Aorta (tissue), 5 donors: Measurements from ENCODE around the gene C16orf95. TPM values are rescaled to one million over a fixed set of nuclear protein-coding genes. Genes with fewer than 3 reads are reported as not detected.
"Not testable (repeated sequence)": the region's sequence is repeated elsewhere in the genome, so short reads cannot be mapped to it uniquely, and the experiment has no call there.

ENCODE experiments used
- ATAC-seq: fragments of 200-7000 bp; cut with Tn5 transposase; one replicate; pipeline ENCODE4 v1.9.1; 2022; ENCODE audit warnings: moderate library complexity; ENCODE audit not compliant: low FRiP score
- DNase-seq, 2 donors: peaks; one replicate each; pipeline ENCODE4 v3.0.0-alpha.2; 2020
- H3K27ac ChIP-seq, 2 donors: one replicate each; pipeline ENCODE4 v1.5.1; 2013; ENCODE audit warnings: low read length in 2 of 2, mild to moderate bottlenecking in 2 of 2, moderate library complexity in 2 of 2, control low read depth in 1 of 2, inconsistent platforms in 1 of 2, low read depth in 1 of 2
- H3K27me3 ChIP-seq, 2 donors: one replicate each; pipeline ENCODE4 v1.6.1; 2013; ENCODE audit warnings: control low read depth in 1 of 2, low read length in 1 of 2, mild to moderate bottlenecking in 1 of 2, moderate library complexity in 1 of 2; ENCODE audit not compliant: insufficient read depth in 2 of 2, control insufficient read depth in 1 of 2
- H3K36me3 ChIP-seq, 2 donors: one replicate each; pipeline ENCODE4 v1.6.1; 2013; ENCODE audit warnings: control low read depth in 1 of 2, low read length in 1 of 2, mild to moderate bottlenecking in 1 of 2; ENCODE audit not compliant: insufficient read depth in 2 of 2, control insufficient read depth in 1 of 2
- H3K4me1 ChIP-seq, 2 donors: one replicate each; pipeline ENCODE4 v1.6.1; 2013; ENCODE audit warnings: low read length in 2 of 2, control low read depth in 1 of 2, mild to moderate bottlenecking in 1 of 2, moderate library complexity in 1 of 2; ENCODE audit not compliant: insufficient read depth in 2 of 2, control insufficient read depth in 1 of 2
- H3K4me3 ChIP-seq, 2 donors: one replicate each; pipeline ENCODE4 v1.5.1; 2013; ENCODE audit warnings: low read length in 2 of 2, control low read depth in 1 of 2, mild to moderate bottlenecking in 1 of 2
- H3K9me3 ChIP-seq: one replicate; pipeline ENCODE4 v1.6.1; 2013; ENCODE audit warnings: mild to moderate bottlenecking, low read length; ENCODE audit not compliant: control insufficient read depth
- WGBS, 2 donors: extraction: QIAGEN DNeasy Blood & Tissue Kit; methylation state at CpG; one replicate each; pipeline ENCODE4 v1.1.7; 2013; 5-methylcytosine and 5-hydroxymethylcytosine counted together
- intact Hi-C, 2 donors: fragments of 100-400 bp; cut with DNase I; formaldehyde crosslinking; loops; one replicate each; pipeline versions ENCODE4 v1.14.2 to v1.15.0; 2022
- polyA plus RNA-seq, 2 donors: library from polyadenylated mRNA; stranded (reverse); fragments of 200-250 nt; gene quantifications; one replicate each; pipeline ENCODE4 v1.2.3, GENCODE V29; 2013
- total RNA-seq, 2 donors: library from RNA; stranded (reverse); fragmentation: NEBNext Ultra II Directional; extraction: Animal tissue kit (Norgen Biotek cat#: 25700); gene quantifications; one replicate each; pipeline ENCODE4 v1.2.1, GENCODE V29; 2021
- donor health status: healthy with polysubstance abuse.
- donor health status: Bipolar disorder and iron deficiency.
- donor health status: DM: no; HTN: no; CAD: no.
- donor health status: DM: no; HTN: no; CAD: no.
- donor health status: DM: yes; HTN: yes; CAD: no.

Gene C16orf95
- total and polyA plus RNA-seq, 4 donors, result 2.2 to 6.6 (median 4.2) TPM

- Histone ChIP-seq H3K4me3 (no peak overlapping the region), H3K4me1 (no peaks in the 10 kb centered on the region), H3K9me3 (no peaks in the 10 kb centered on the region), H3K27ac (no peak overlapping the region), H3K27me3 (no peaks in the 10 kb centered on the region), H3K36me3 (peaks cover 0 to 4% of the 10 kb centered on the region in 2 donors)
- DNase-seq, result no peak
- intact Hi-C loops, result no loop called here
- WGBS, 2 donors, result 77 to 79% methylated on average over 26 of the region's 26 CpGs
- ATAC-seq, result no peak
Measured at GRCh38 chr16:87342978-87343752, 26.0 kb upstream of the C16orf95 start.

- H3K27ac ChIP-seq, result no peak overlapping the region
- peaks cover 0 to 4% of the 10 kb centered on the region in 2 donors for H3K36me3 ChIP-seq
- ATAC-seq (no peak), DNase-seq (no peak)
- H3K9me3 ChIP-seq, result no peaks in the 10 kb centered on the region
- H3K4me3 ChIP-seq, result no peak overlapping the region
- no peaks in the 10 kb centered on the region for H3K27me3 ChIP-seq
- intact Hi-C loops, result no loop called here
- 91 to 93% methylated on average over 20 of the region's 20 CpGs for WGBS, 2 donors
- no peaks in the 10 kb centered on the region for H3K4me1 ChIP-seq
Measured at GRCh38 chr16:87342504-87342903, 25.3 kb upstream of the C16orf95 start.

- Histone ChIP-seq H3K27me3 (no peaks in the 10 kb centered on the region), H3K9me3 (no peaks in the 10 kb centered on the region), H3K4me3 (no peak overlapping the region), H3K27ac (no peak overlapping the region), H3K36me3 (peaks cover 0 to 4% of the 10 kb centered on the region in 2 donors), H3K4me1 (no peaks in the 10 kb centered on the region)
- intact Hi-C loops, result no loop called here
- no peak for DNase-seq
- no peak for ATAC-seq
- 95 to 96% methylated on average over 5 of the region's 5 CpGs for WGBS, 2 donors
Measured at GRCh38 chr16:87340198-87340597, 23.0 kb upstream of the C16orf95 start.

GRCh38 chr16:87339724-87340105 is 22.5 kb upstream of the C16orf95 start:
- H3K9me3 ChIP-seq, intact Hi-C loops, H3K27me3 ChIP-seq, DNase-seq, H3K36me3 ChIP-seq, H3K27ac ChIP-seq, ATAC-seq, H3K4me3 ChIP-seq, H3K4me1 ChIP-seq: not testable (repeated sequence)
- 96 to 99% methylated on average over 11 of the region's 11 CpGs for WGBS, 2 donors

- DNase-seq (no peak), ATAC-seq (no peak)
- no peaks in the 10 kb centered on the region for H3K4me1 ChIP-seq
- intact Hi-C loops, result no loop called here
- whole genome bisulfite sequencing, 2 donors, result 92% methylated on average over 16 to 17 of the region's 17 CpGs
- H3K36me3 ChIP-seq, result peaks cover 0 to 4% of the 10 kb centered on the region in 2 donors
- H3K9me3 ChIP-seq, result no peaks in the 10 kb centered on the region
- no peak overlapping the region for H3K27ac ChIP-seq
- H3K27me3 ChIP-seq, result no peaks in the 10 kb centered on the region
- H3K4me3 ChIP-seq, result no peak overlapping the region
Measured at GRCh38 chr16:87339086-87339723, 22.0 kb upstream of the C16orf95 start.

GRCh38 chr16:87338155-87338765 is 21.1 kb upstream of the C16orf95 start:
- Histone ChIP-seq H3K27me3 (no peaks in the 10 kb centered on the region), H3K4me1 (no peaks in the 10 kb centered on the region), H3K9me3 (no peaks in the 10 kb centered on the region), H3K4me3 (no peak overlapping the region), H3K36me3 (peaks cover 0 to 4% of the 10 kb centered on the region in 2 donors), H3K27ac (no peak overlapping the region)
- WGBS, 2 donors, result 83 to 90% methylated on average over 18 of the region's 18 CpGs
- intact Hi-C loops, result no loop called here
- DNase-seq (no peak), ATAC-seq (no peak)

GRCh38 chr16:87337262-87337771 is 20.1 kb upstream of the C16orf95 start:
- intact Hi-C loops, result no loop called here
- no peaks in the 10 kb centered on the region for H3K27me3 ChIP-seq
- 82% methylated on average over 16 of the region's 16 CpGs for WGBS, 2 donors
- H3K4me1 ChIP-seq, result no peaks in the 10 kb centered on the region
- H3K36me3 ChIP-seq, result peaks cover 0 to 2% of the 10 kb centered on the region in 2 donors
- no peak overlapping the region for H3K4me3 ChIP-seq
- no peaks in the 10 kb centered on the region for H3K9me3 ChIP-seq
- peak in 1 of 2 donors; percentile 51 for DNase-seq
- ATAC-seq, result no peak
- H3K27ac ChIP-seq, result no peak overlapping the region

- H3K4me1 ChIP-seq, result no peaks in the 10 kb centered on the region
- 89 to 91% methylated on average over 18 to 19 of the region's 19 CpGs for WGBS, 2 donors
- peaks cover 0 to 2% of the 10 kb centered on the region in 2 donors for H3K36me3 ChIP-seq
- DNase-seq (peak in 1 of 2 donors; percentile 63), ATAC-seq (no peak)
- H3K4me3 ChIP-seq, result no peak overlapping the region
- no peaks in the 10 kb centered on the region for H3K9me3 ChIP-seq
- H3K27me3 ChIP-seq, result no peaks in the 10 kb centered on the region
- intact Hi-C loops, result no loop called here
- no peak overlapping the region for H3K27ac ChIP-seq
Measured at GRCh38 chr16:87336434-87337240, 19.4 kb upstream of the C16orf95 start.
